HCT116 (cell line): ENCODE results near the gene IMPA2. TPM values are rescaled to one million over a fixed set of nuclear protein-coding genes. Genes with fewer than 3 reads are reported as not detected.
"Not testable (repeated sequence)": the region's sequence is repeated elsewhere in the genome, so short reads cannot be mapped to it uniquely, and the experiment has no call there.

ENCODE experiments used
- ATAC-seq: fragments of 200-7000 bp; cut with Tn5 transposase; 2 replicates; pipeline ENCODE4 v1.9.1; 2020; ENCODE audit warnings: mild to moderate bottlenecking, moderate library complexity
- BruUV-seq: library from RNA; stranded (reverse); fragments of 400-500 nt; replicated peaks from 2 replicates; lab custom pipeline; 2021; lab: Mats Ljungman, UMichigan
- CTCF ChIA-PET: fragments of 300-600 bp; sonication (Branson Sonifier 250); formaldehyde crosslinking; loops from one replicate; lab custom pipeline; 2021; ENCODE audit warnings: antibody characterized with exemption; lab: Charles Lee
- POLR2A ChIA-PET: fragments of 300-600, 350-600 bp; sonication (Branson Sonifier 250); formaldehyde crosslinking; loops from one replicate; lab custom pipeline; 2021; ENCODE audit warnings: antibody characterized with exemption; lab: Charles Lee
- RAD21 ChIA-PET, 2 experiments: fragments of 300-600 bp; sonication (Branson Sonifier 250); formaldehyde crosslinking; loops; one replicate each; lab custom pipeline; 2023; ENCODE audit warnings: low total read pairs in 2 of 2; ENCODE audit not compliant: uncharacterized antibody in 2 of 2, unreplicated experiment in 2 of 2, low non-redundant PET in 1 of 2; lab: Charles Lee
- DNase-seq: peaks from one replicate; pipeline ENCODE4 v3.0.0-alpha.2; 2010; ENCODE audit warnings: low read depth, low spot score
- H2AFZ ChIP-seq: fragments of 200-600 bp; shearing (Covaris generic), sonication (generic); 2 replicates; pipeline ENCODE4 v1.6.1; 2017; ENCODE audit warnings: low read depth, mixed run types, mixed read lengths, antibody characterized with exemption, low read length; ENCODE audit not compliant: poor library complexity, severe bottlenecking
- H3K27ac ChIP-seq: 2 replicates; pipeline ENCODE4 v1.5.1; 2012; ENCODE audit warnings: low read depth, low read length
- H3K27me3 ChIP-seq: fragments of 200-600 bp; sonication (generic); 2 replicates; pipeline ENCODE4 v1.6.1; 2016; ENCODE audit warnings: mixed run types, low read length, mixed read lengths; ENCODE audit not compliant: insufficient read depth
- H3K36me3 ChIP-seq, 2 experiments: fragments of 200-500 bp in 1 of 2; fragments of 200-600 bp in 1 of 2; sonication (Bioruptor generic) in 1 of 2; sonication (generic) in 1 of 2; 2 replicates each; pipeline versions ENCODE4 v1.5.1 to v1.6.1; 2014 to 2016; ENCODE audit warnings: low read length in 2 of 2, inconsistent platforms in 1 of 2, mixed read lengths in 1 of 2, mixed run types in 1 of 2; ENCODE audit not compliant: insufficient read depth in 2 of 2, control insufficient read depth in 1 of 2
- H3K4me1 ChIP-seq, 2 experiments: fragments of 200-600 bp in 1 of 2; sonication (generic) in 1 of 2; 2 replicates each; pipeline versions ENCODE4 v1.5.1 to v1.6.1; 2012 to 2017; ENCODE audit warnings: low read length in 2 of 2, inconsistent platforms in 1 of 2, mild to moderate bottlenecking in 1 of 2, mixed read lengths in 1 of 2, mixed run types in 1 of 2, moderate library complexity in 1 of 2; ENCODE audit not compliant: insufficient read depth in 2 of 2, control insufficient read depth in 1 of 2
- H3K4me2 ChIP-seq: fragments of 200-600 bp; sonication (generic); 2 replicates; pipeline ENCODE4 v1.6.1; 2017; ENCODE audit warnings: mixed run types, low read length, mixed read lengths
- H3K4me3 ChIP-seq, 2 experiments: fragments of 200-600 bp in 1 of 2; sonication (generic) in 1 of 2; replicated peaks in 1 of 2; 2 replicates each; pipeline ENCODE4 v1.5.1; 2011 to 2016; ENCODE audit warnings: low read length in 2 of 2, control low read depth in 1 of 2, low read depth in 1 of 2, mild to moderate bottlenecking in 1 of 2, mixed read lengths in 1 of 2, mixed run types in 1 of 2
- H3K79me2 ChIP-seq: fragments of 200-600 bp; sonication (generic); 2 replicates; pipeline ENCODE4 v1.6.1; 2017; ENCODE audit warnings: mild to moderate bottlenecking, mixed run types, low read length, moderate library complexity, mixed read lengths; ENCODE audit not compliant: insufficient read depth
- H3K9ac ChIP-seq: fragments of 200-600 bp; sonication (generic); 2 replicates; pipeline ENCODE4 v1.6.1; 2016; ENCODE audit warnings: low read length, mixed read lengths
- H3K9me2 ChIP-seq: fragments of 200-600 bp; sonication (generic), shearing (Covaris generic); 2 replicates; pipeline ENCODE4 v1.6.1; 2017; ENCODE audit warnings: mixed run types, mild to moderate bottlenecking, moderate library complexity; ENCODE audit not compliant: insufficient read depth
- H3K9me3 ChIP-seq, 2 experiments: fragments of 200-500 bp in 1 of 2; fragments of 200-600 bp in 1 of 2; sonication (Bioruptor generic) in 1 of 2; sonication (generic) in 1 of 2; 2 replicates each; pipeline ENCODE4 v1.6.1; 2014 to 2017; ENCODE audit warnings: low read length in 2 of 2, mixed read lengths in 2 of 2, inconsistent platforms in 1 of 2, low read depth in 1 of 2, mild to moderate bottlenecking in 1 of 2, mixed run types in 1 of 2, moderate library complexity in 1 of 2; ENCODE audit not compliant: control insufficient read depth in 1 of 2, insufficient read depth in 1 of 2
- H4K20me1 ChIP-seq: fragments of 200-600 bp; sonication (generic), shearing (Covaris generic); 2 replicates; pipeline ENCODE4 v1.6.1; 2017; ENCODE audit warnings: mixed run types, mild to moderate bottlenecking, moderate library complexity; ENCODE audit not compliant: insufficient read depth
- CBX3 ChIP-seq: IDR thresholded peaks from 2 replicates; pipeline ENCODE4 v1.6.1; 2012; ENCODE audit warnings: low read depth
- CTCF ChIP-seq, 3 experiments: fragments of 200-600 bp in 1 of 3; sonication (generic) in 1 of 3; IDR thresholded peaks in 2 of 3; conservative IDR thresholded peaks in 1 of 3; 2 replicates each; pipeline ENCODE4 v1.5.1; 2012 to 2017; ENCODE audit warnings: low read depth in 2 of 3, low read length in 2 of 3, antibody characterized with exemption in 1 of 3, borderline replicate concordance in 1 of 3, control low read depth in 1 of 3, mild to moderate bottlenecking in 1 of 3, mixed read lengths in 1 of 3, mixed run types in 1 of 3, moderate library complexity in 1 of 3; ENCODE audit not compliant: insufficient read depth in 1 of 3
- JUND ChIP-seq: IDR thresholded peaks from 2 replicates; pipeline ENCODE4 v1.6.1; 2012
- MAX ChIP-seq: IDR thresholded peaks from 2 replicates; pipeline ENCODE4 v1.6.1; 2012
- RAD21 ChIP-seq: IDR thresholded peaks from 2 replicates; pipeline ENCODE4 v1.6.1; 2012; ENCODE audit warnings: low read depth, mild to moderate bottlenecking
- SP1 ChIP-seq: IDR thresholded peaks from 2 replicates; pipeline ENCODE4 v1.6.1; 2012; ENCODE audit warnings: low read depth
- SRF ChIP-seq: IDR thresholded peaks from 2 replicates; pipeline ENCODE4 v1.6.1; 2012; ENCODE audit warnings: low read depth
- intact Hi-C: fragments of 100-400 bp; cut with micrococcal nuclease; formaldehyde crosslinking; loops from 2 replicates; pipeline ENCODE4 v1.10.0; 2022
- total RNA-seq: library from RNA; stranded (reverse); gene quantifications from one replicate; pipeline ENCODE4 v1.2.1, GENCODE V29; 2021; ENCODE audit not compliant: unreplicated experiment

The IMPA2 gene
- total RNA-seq, 1 experiment from 2014 or later = 32.5 TPM

- peak; percentile 78 for DNase-seq
- ChIA-PET CTCF (interaction anchor here (0.5 to 2.6 kb wide), 34 partner anchors 9 to 728 kb away, joined by 3 to 48 read pairs (median 4); partner anchors contain the start of gene IMPA2), POLR2A (interaction anchor here (0.6 to 0.9 kb wide), 2 partner anchors 58 to 101 kb away, joined by 3 to 4 read pairs; partner anchors contain the start of gene IMPA2)
Observed at GRCh38 chr18:12038639-12039539, 57.6 kb downstream of the IMPA2 start.

GRCh38 chr18:12039540-12039930, 58.2 kb downstream of the IMPA2 start:
- ATAC-seq = not testable (repeated sequence)
- H3K4me1 ChIP-seq = peaks cover 0 to 12% of the 10 kb centered on the region in 2 experiments; a peak in 2 of 4 replicates
- POLR2A ChIA-PET = interaction anchor here (0.6 to 0.9 kb wide), 2 partner anchors 58 to 102 kb away, joined by 3 to 4 read pairs; partner anchors contain the start of gene IMPA2

More at GRCh38 chr18:12038639-12039539, 57.6 kb downstream of the IMPA2 start:
- Histone ChIP-seq H3K27me3 (no peaks in the 10 kb centered on the region), H3K36me3 (no peaks in the 10 kb centered on the region), H3K9ac (peak overlapping the region; percentile 53), H3K27ac (no peak overlapping the region; the same call in 1 of the 2 replicates), H3K79me2 (no peaks in the 10 kb centered on the region), H4K20me1 (no peaks in the 10 kb centered on the region), H3K4me3 (peak overlapping the region; percentile 30 to 49), H3K4me2 (peak overlapping the region; percentile 85), H3K9me3 (no peaks in the 10 kb centered on the region), H3K4me1 (peaks cover 0 to 12% of the 10 kb centered on the region in 2 experiments; a peak in 2 of 4 replicates), H3K9me2 (no peaks in the 10 kb centered on the region), H2AFZ (peak overlapping the region; percentile 44)
- RAD21 ChIA-PET = interaction anchor here (0.6 to 1.9 kb wide), 8 partner anchors 98 to 384 kb away, joined by 3 to 12 read pairs (median 4); no protein-coding TSS in a partner anchor
- intact Hi-C loops = loop anchor here (1.0 to 10.0 kb wide), 3 partner anchors 101 to 384 kb away; no protein-coding TSS in a partner anchor
- ATAC-seq = peak; percentile 100
- no TSS peak for BruUV-seq
- TF ChIP-seq RAD21 (peak; percentile 96), SP1 (no peak), SRF (no peak), JUND (no peak), MAX (peak; percentile 48; the same call in 1 of the 2 replicates), CTCF (IDR thresholded peaks at IDR 0.05 in 2 of 3, conservative IDR thresholded peaks at IDR 0.05 in 1 of 3; ENCODE audit: borderline replicate concordance in 1 of 3, insufficient read depth in 1 of 3, low read depth in 2 of 3, low read length in 2 of 3) (peak; percentile 87 to 94 (median 91)), CBX3 (peak; percentile 63)

More at GRCh38 chr18:12039540-12039930, 58.2 kb downstream of the IMPA2 start:
- not testable (repeated sequence) for H3K9me3 ChIP-seq, H3K9ac ChIP-seq, H3K27me3 ChIP-seq, H3K79me2 ChIP-seq, DNase-seq, H3K36me3 ChIP-seq, H3K9me2 ChIP-seq, H4K20me1 ChIP-seq, H3K27ac ChIP-seq, BruUV-seq, H3K4me3 ChIP-seq
- peak overlapping the region; percentile 44 for H2AFZ ChIP-seq
- ChIA-PET CTCF (interaction anchor here (0.5 to 2.6 kb wide), 32 partner anchors 10 to 728 kb away, joined by 3 to 48 read pairs (median 4); partner anchors contain the start of gene IMPA2), RAD21 (interaction anchor here (0.6 to 1.9 kb wide), 8 partner anchors 99 to 384 kb away, joined by 3 to 12 read pairs (median 4); no protein-coding TSS in a partner anchor)
- peak overlapping the region; percentile 85 for H3K4me2 ChIP-seq
- intact Hi-C loops = loop anchor here (1.0 to 10.0 kb wide), 3 partner anchors 101 to 385 kb away; no protein-coding TSS in a partner anchor
